ENCODE results near the gene FSCN2.
"Not testable (repeated sequence)": the region's sequence is repeated elsewhere in the genome, so short reads cannot be mapped to it uniquely, and the experiment has no call there.

The FSCN2 gene

DNA sequence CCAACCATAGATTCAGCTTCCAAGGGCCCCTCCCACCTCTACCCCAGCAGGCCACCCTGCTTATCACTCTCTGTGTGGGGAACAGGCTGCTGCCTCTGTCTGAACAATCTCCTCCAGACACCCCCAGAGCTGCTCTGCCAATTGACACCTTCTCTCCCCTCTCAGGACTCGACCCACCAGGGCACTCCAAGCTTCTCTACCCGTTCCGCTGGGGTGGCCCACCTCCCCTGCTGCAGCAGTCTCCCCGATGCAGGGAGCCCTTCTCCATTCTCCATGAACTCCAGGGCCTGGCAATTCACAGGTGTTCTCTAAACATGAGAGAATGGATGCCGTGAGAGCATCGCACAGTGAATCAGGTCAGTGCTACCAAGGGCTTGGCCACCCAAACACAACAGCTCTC lies 52.3 kb downstream of the FSCN2 start:
- DNase-seq = no peak

DNA sequence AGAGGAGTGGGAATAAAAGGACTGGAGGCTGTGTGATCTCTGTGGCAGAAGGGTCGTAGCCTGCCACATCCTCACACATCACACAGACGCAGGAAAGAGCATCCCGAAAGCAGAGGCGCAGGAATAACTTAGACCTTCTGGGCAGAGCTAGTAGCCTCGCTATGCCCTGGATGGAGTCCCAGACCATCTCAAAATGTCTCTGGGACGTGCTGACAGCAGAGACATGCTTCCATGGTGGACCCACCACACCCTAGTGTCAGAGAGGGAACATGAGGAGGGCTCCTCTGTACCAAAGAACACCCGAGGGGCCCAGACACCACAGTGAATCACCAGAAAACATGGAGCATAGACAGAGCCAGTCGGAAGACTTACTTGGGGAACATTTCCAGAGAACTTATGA lies 53.6 kb downstream of the FSCN2 start:
- no peak for DNase-seq

DNA sequence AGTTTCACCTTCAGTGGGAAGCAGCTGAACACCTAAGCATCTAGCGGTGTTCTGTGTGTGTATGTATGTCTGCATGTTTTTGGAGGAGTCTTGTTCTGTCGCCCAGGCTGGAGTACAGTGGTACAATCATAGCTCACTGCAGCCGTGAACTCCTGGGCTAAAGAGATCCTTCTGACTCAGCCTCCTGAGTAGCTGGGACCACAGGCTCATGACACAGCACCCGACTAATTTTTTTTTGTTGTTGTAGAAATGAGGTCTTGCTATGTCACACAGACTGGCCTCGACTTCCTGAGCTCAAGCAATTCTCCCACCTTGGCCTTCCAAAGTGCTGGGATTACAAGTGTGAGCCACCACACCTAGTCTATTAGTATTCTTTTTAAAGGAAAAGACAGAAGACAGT lies 54.2 kb downstream of the FSCN2 start:
- DNase-seq = no peak

DNA sequence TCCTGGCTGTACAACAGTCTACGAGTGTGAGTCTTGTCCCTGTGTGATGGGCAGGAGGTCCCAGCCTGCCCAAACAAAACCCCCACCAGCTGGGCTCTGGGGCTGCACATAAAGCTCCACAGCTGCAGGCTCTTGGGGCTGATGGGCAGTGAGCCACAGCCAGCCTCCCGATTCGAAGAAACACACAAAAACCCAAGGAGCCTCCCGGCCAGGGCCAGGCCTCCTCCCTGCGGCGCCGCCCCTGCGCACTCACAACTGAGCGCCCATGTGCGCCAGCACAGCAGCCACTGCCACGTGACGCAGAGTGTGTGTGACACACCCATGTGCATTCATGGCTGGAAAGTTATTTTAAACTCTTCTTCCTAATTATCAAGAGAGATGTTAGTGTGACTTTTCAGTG lies 54.6 kb downstream of the FSCN2 start:
- DNase-seq = no peak

DNA sequence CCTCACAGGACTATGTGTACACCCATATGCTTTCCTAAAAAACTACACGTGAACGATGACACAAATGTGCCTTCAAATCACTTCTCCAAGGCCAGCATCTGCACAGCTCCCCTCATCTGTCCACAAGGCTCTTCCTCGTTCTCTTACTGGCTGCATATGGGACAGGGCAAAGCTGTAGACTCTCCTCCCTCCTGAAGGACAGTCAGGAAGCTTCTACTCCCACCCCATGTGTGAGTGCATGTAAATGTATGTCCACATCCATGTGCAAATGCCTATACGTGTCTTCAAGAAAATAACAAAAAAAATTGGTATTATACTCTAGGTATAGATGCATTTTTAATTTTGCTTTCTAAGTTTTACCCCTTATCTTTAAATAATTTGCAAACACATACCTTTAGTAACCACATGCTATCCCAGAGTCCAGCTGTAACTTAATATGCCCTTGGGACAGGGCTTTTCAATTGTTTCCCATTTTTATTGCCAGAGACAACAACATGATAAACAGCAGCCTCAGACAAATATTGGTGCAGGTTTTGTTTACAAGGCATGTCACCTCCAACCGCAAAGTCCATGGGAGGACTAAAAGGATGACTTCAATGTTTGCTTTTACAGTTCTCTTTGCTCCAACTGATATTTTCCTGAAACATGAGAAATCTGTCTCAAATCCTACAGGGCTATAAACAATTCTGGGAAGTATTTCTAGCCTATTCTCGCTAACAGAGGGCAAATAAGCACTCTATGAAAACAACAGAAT lies 55.6 kb downstream of the FSCN2 start:
- DNase-seq = no peak

DNA sequence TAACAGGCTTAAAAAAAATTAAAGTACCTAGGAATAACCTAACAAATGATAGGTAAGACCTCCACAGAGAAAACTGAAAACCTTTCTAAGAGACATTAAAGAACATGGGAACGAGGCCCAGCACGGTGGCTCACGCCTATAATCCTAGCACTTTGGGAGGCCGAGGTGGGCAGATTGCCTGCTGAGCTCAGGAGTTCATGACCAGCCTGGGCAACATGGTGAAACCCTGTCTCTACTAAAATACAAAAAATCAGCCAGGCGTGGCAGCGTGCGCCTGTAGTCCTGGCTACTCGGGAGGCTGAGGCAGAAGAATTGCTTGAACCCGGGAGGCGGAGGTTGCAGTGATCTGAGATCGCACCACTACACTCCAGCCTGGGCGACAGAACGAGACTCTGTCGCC lies 56.6 kb downstream of the FSCN2 start:
- DNase-seq = not testable (repeated sequence)

DNA sequence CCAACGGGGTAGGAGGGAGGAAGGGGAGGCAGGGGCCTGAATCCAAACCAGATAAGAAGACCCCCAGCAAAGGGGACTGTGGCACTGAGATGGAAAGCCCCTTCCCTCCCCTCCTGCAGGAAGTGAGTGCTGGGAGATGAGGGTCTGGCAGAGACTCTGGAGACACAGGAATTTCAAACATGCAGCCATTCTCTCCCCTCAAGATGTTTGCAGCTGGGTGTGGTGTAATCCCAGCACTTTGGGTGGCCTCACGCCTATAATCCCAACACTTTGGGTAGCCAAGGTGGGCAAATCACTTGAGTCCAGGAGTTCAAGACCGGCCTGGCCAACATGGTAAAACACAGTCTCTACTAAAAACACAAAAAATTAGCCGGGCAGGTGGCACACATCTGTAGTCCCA lies 57.9 kb downstream of the FSCN2 start:
- DNase-seq = no peak

Data from islet precursor cell (in vitro differentiated cells).